DOHH2 (cell line): ENCODE results near the gene PKP3.

Experiments
- H3F3A ChIP-seq: fragments of 200-600 bp; sonication (generic), shearing (Covaris generic); 2 replicates; pipeline ENCODE4 v1.6.0; 2016; ENCODE audit warnings: antibody characterized with exemption, mild to moderate bottlenecking; ENCODE audit not compliant: control insufficient read depth, insufficient read depth
- H3K27ac ChIP-seq: fragments of 200-600 bp; sonication (generic); 2 replicates; pipeline ENCODE4 v1.5.1; 2014; ENCODE audit warnings: low read depth, mild to moderate bottlenecking, low read length, moderate library complexity
- H3K27me3 ChIP-seq: fragments of 200-600 bp; sonication (generic); 2 replicates; pipeline ENCODE4 v1.6.1; 2014; ENCODE audit warnings: mild to moderate bottlenecking, low read length, mixed read lengths; ENCODE audit not compliant: control insufficient read depth
- H3K36me3 ChIP-seq: fragments of 200-600 bp; sonication (generic); 2 replicates; pipeline ENCODE4 v1.6.1; 2014; ENCODE audit warnings: mild to moderate bottlenecking, low read length, moderate library complexity, mixed read lengths; ENCODE audit not compliant: control insufficient read depth
- H3K4me1 ChIP-seq: fragments of 200-600 bp; sonication (generic); 2 replicates; pipeline ENCODE4 v1.6.1; 2014; ENCODE audit warnings: mild to moderate bottlenecking, low read length, mixed read lengths; ENCODE audit not compliant: control insufficient read depth
- H3K4me2 ChIP-seq: fragments of 200-600 bp; sonication (generic); 2 replicates; pipeline ENCODE4 v1.6.0; 2014; ENCODE audit warnings: mild to moderate bottlenecking, low read length, moderate library complexity
- H3K4me3 ChIP-seq: fragments of 200-600 bp; sonication (generic); 2 replicates; pipeline ENCODE4 v1.5.1; 2014; ENCODE audit warnings: mild to moderate bottlenecking, low read length, mixed read lengths
- H3K79me2 ChIP-seq: fragments of 200-600 bp; sonication (generic); 2 replicates; pipeline ENCODE4 v1.6.1; 2014; ENCODE audit warnings: mild to moderate bottlenecking, low read length, mixed read lengths; ENCODE audit not compliant: control insufficient read depth
- H3K9me2 ChIP-seq: fragments of 200-600 bp; sonication (generic); replicated peaks from 2 replicates; pipeline ENCODE4 v1.6.1; 2014; ENCODE audit warnings: mild to moderate bottlenecking, low read length, mixed read lengths; ENCODE audit not compliant: control insufficient read depth
- H3K9me3 ChIP-seq: fragments of 200-600 bp; sonication (generic); 2 replicates; pipeline ENCODE4 v1.6.1; 2014; ENCODE audit warnings: antibody characterized with exemption, low read length, mixed read lengths; ENCODE audit not compliant: control insufficient read depth, insufficient read depth
- H4K20me1 ChIP-seq: fragments of 200-600 bp; sonication (generic); 2 replicates; pipeline ENCODE4 v1.6.0; 2014; ENCODE audit warnings: low read depth, mild to moderate bottlenecking, antibody characterized with exemption, low read length, moderate library complexity; ENCODE audit not compliant: control insufficient read depth, insufficient read depth
- EZH2phosphoT487 ChIP-seq: fragments of 200-600 bp; sonication (generic); IDR thresholded peaks from 2 replicates; pipeline ENCODE4 v1.6.1; 2017; ENCODE audit warnings: borderline replicate concordance, mild to moderate bottlenecking, antibody characterized with exemption, low read length, moderate library complexity, mixed read lengths
- TF ChIP-seq, protein P1 (sequence below): fragments of 200-600 bp; sonication (generic); IDR thresholded peaks from one replicate; pipeline ENCODE4 v1.5.1; 2014; ENCODE audit warnings: antibody characterized with exemption, mild to moderate bottlenecking, low read depth, low read length; ENCODE audit not compliant: poor library complexity, severe bottlenecking

Gene PKP3

GRCh38 chr11:364991-365725, 28.9 kb upstream of the PKP3 start:
- Histone ChIP-seq H3K27me3 (0 out of 2 replicates have a peak, but pooled peaks cover 3% of the 10 kb centered on the region), H3K27ac (no peak overlapping the region), H3K4me3 (no peak overlapping the region), H3K4me1 (peaks cover 3% of the 10 kb centered on the region; the same call in 1 of the 2 replicates), H3K4me2 (no peak overlapping the region), H3K36me3 (no peaks in the 10 kb centered on the region), H3F3A (no peaks in the 10 kb centered on the region), H3K9me2 (no peaks in the 10 kb centered on the region), H3K9me3 (no peaks in the 10 kb centered on the region), H4K20me1 (no peaks in the 10 kb centered on the region), H3K79me2 (no peaks in the 10 kb centered on the region)
- TF ChIP-seq, protein P1, sequence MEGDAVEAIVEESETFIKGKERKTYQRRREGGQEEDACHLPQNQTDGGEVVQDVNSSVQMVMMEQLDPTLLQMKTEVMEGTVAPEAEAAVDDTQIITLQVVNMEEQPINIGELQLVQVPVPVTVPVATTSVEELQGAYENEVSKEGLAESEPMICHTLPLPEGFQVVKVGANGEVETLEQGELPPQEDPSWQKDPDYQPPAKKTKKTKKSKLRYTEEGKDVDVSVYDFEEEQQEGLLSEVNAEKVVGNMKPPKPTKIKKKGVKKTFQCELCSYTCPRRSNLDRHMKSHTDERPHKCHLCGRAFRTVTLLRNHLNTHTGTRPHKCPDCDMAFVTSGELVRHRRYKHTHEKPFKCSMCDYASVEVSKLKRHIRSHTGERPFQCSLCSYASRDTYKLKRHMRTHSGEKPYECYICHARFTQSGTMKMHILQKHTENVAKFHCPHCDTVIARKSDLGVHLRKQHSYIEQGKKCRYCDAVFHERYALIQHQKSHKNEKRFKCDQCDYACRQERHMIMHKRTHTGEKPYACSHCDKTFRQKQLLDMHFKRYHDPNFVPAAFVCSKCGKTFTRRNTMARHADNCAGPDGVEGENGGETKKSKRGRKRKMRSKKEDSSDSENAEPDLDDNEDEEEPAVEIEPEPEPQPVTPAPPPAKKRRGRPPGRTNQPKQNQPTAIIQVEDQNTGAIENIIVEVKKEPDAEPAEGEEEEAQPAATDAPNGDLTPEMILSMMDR, result no peak
- TF ChIP-seq EZH2phosphoT487, result no peak

DNA sequence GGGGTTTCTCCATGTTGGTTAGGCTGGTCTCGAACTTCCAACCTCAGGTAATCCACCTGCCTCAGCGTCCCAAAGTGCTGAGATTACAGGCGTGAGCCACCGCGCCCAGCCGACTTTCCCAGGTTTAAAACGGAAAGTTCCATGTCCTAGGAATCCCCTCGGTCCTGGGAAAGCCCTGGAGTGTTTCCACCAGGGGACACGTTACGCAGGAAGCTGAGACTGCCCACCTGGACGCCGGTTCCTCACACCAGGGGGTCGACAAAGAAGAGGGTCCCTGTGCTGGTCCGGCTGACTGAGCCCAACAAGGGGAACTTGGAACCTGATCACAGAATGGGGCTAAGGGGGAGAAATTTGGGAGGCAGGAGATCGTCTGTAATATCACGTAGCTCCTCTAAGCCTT, 28.2 kb upstream of the PKP3 start:
- Histone ChIP-seq H3K9me3 (no peaks in the 10 kb centered on the region), H4K20me1 (no peaks in the 10 kb centered on the region), H3K4me2 (no peak overlapping the region), H3K79me2 (no peaks in the 10 kb centered on the region), H3K9me2 (no peaks in the 10 kb centered on the region), H3F3A (no peaks in the 10 kb centered on the region), H3K36me3 (no peaks in the 10 kb centered on the region), H3K4me1 (peaks cover 3% of the 10 kb centered on the region; the same call in 1 of the 2 replicates), H3K27me3 (no peaks in the 10 kb centered on the region), H3K27ac (no peak overlapping the region), H3K4me3 (no peak overlapping the region)
- TF ChIP-seq, protein P1, result no peak
- no peak for TF ChIP-seq EZH2phosphoT487

GRCh38 chr11:367956-368413, 26.0 kb upstream of the PKP3 start:
- TF ChIP-seq, protein P1, result no peak
- no peak for TF ChIP-seq EZH2phosphoT487
- H4K20me1 ChIP-seq, result no peaks in the 10 kb centered on the region
- no peaks in the 10 kb centered on the region for H3K79me2 ChIP-seq
- no peaks in the 10 kb centered on the region for H3K9me2 ChIP-seq
- no peaks in the 10 kb centered on the region for H3F3A ChIP-seq
- no peaks in the 10 kb centered on the region for H3K9me3 ChIP-seq
- no peak overlapping the region for H3K27ac ChIP-seq
- no peak overlapping the region for H3K4me3 ChIP-seq
- H3K4me1 ChIP-seq, result peaks cover 3% of the 10 kb centered on the region; the same call in 1 of the 2 replicates
- H3K4me2 ChIP-seq, result no peak overlapping the region
- H3K36me3 ChIP-seq, result no peaks in the 10 kb centered on the region
- H3K27me3 ChIP-seq, result no peaks in the 10 kb centered on the region
